Uterus (tissue), 2 donors: ENCODE results near the gene PYGB.

ENCODE experiments used
- POLR2A ChIP-seq, 2 donors: fragments of 450-650 bp; IDR thresholded peaks; one replicate each; pipeline ENCODE4 v1.6.1; 2016; ENCODE audit warnings: antibody characterized with exemption in 2 of 2, mild to moderate bottlenecking in 1 of 2, moderate library complexity in 1 of 2
- TF ChIP-seq, protein P1 (sequence below), 4 experiments: fragments of 200-600 bp in 2 of 4; fragments of 450-650 bp in 2 of 4; sonication (generic) in 2 of 4; IDR thresholded peaks; one replicate each; pipeline ENCODE4 v1.5.1; 2016 to 2019; ENCODE audit warnings: antibody characterized with exemption in 4 of 4, mild to moderate bottlenecking in 2 of 4, moderate library complexity in 1 of 4

DNA sequence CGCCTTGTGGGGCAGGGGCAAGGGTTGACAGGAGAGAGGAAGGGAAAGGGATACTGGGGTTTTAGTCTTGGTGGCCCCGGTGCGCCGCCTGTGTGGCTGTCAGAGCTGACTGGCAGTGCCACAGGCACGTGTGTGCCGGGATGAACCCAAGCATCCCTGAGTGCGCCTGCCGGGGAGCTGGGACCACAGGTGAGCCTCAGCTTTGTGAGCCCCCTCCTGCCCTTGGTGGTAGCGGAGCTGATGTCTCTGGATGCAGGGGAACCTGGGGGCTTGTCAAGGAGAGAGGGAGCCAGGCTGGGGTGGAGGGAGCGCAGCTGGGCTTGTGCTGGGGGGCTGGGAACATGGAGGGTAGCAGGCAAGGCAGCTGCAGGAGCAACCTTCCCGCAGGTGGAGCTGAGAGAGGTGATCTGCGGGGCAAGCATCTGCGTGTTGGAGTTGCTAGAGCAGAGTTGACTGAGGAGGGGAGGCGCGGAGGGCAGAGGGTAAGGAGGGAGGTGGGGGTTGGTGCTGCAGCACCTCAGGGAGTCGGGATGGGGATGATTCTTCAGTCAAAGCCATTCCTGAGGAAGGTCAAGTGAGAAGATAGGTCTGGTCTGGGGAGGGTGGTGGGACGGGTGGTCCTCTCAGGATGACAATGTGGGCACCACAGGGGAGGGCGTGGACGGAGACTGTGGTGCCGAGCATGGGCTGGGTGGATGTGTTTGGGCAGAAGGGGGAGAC, 28.1 kb downstream of the PYGB start:
- TF ChIP-seq, protein P1, sequence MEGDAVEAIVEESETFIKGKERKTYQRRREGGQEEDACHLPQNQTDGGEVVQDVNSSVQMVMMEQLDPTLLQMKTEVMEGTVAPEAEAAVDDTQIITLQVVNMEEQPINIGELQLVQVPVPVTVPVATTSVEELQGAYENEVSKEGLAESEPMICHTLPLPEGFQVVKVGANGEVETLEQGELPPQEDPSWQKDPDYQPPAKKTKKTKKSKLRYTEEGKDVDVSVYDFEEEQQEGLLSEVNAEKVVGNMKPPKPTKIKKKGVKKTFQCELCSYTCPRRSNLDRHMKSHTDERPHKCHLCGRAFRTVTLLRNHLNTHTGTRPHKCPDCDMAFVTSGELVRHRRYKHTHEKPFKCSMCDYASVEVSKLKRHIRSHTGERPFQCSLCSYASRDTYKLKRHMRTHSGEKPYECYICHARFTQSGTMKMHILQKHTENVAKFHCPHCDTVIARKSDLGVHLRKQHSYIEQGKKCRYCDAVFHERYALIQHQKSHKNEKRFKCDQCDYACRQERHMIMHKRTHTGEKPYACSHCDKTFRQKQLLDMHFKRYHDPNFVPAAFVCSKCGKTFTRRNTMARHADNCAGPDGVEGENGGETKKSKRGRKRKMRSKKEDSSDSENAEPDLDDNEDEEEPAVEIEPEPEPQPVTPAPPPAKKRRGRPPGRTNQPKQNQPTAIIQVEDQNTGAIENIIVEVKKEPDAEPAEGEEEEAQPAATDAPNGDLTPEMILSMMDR (IDR thresholded peaks at IDR 0.05), result no peak
- TF ChIP-seq POLR2A (IDR thresholded peaks at IDR 0.05), result no peak
